GM19043 (cell line): ENCODE data around the gene IP6K3.

Source experiments
- ATAC-seq: cut with Tn5 transposase; IDR thresholded peaks from one replicate; pipeline ENCODE4 v1.9.1; 2021; ENCODE audit warnings: low read depth; ENCODE audit not compliant: unreplicated experiment

IP6K3 gene

GRCh38 chr6:33708516-33709204 lies 38.0 kb downstream of the IP6K3 start:
- no peak for ATAC-seq

GRCh38 chr6:33707771-33708170 lies 38.9 kb downstream of the IP6K3 start:
- no peak for ATAC-seq

GRCh38 chr6:33705955-33706725 lies 40.6 kb downstream of the IP6K3 start:
- ATAC-seq: no peak

GRCh38 chr6:33705268-33705885 lies 41.3 kb downstream of the IP6K3 start:
- ATAC-seq: no peak

GRCh38 chr6:33704215-33705066 lies 42.3 kb downstream of the IP6K3 start:
- no peak for ATAC-seq

- ATAC-seq: no peak
Measured at GRCh38 chr6:33702345-33702977, 44.2 kb downstream of the IP6K3 start.

- peak; percentile 66 for ATAC-seq
Measured at GRCh38 chr6:33700391-33701050, 46.2 kb downstream of the IP6K3 start.

- ATAC-seq: no peak
Measured at GRCh38 chr6:33699739-33700138, 47.0 kb downstream of the IP6K3 start.

- ATAC-seq: no peak
Measured at GRCh38 chr6:33699131-33699530, 47.6 kb downstream of the IP6K3 start.

- ATAC-seq: no peak
Measured at GRCh38 chr6:33698494-33698893, 48.2 kb downstream of the IP6K3 start.

- ATAC-seq: no peak
Measured at GRCh38 chr6:33697845-33698244, 48.9 kb downstream of the IP6K3 start.

- no peak for ATAC-seq
Measured at GRCh38 chr6:33696548-33697518, 49.9 kb downstream of the IP6K3 start.

GRCh38 chr6:33696076-33696475 lies 50.6 kb downstream of the IP6K3 start:
- no peak for ATAC-seq

- no peak for ATAC-seq
Measured at GRCh38 chr6:33695451-33695887, 51.2 kb downstream of the IP6K3 start.

- no peak for ATAC-seq
Measured at GRCh38 chr6:33694977-33695376, 51.7 kb downstream of the IP6K3 start.

- no peak for ATAC-seq
Measured at GRCh38 chr6:33694401-33694931, 52.2 kb downstream of the IP6K3 start.

GRCh38 chr6:33693186-33694105 lies 53.3 kb downstream of the IP6K3 start:
- ATAC-seq: no peak
